ENCODE results near the gene CYP27B1. TPM values are rescaled to one million over a fixed set of nuclear protein-coding genes. Genes with fewer than 3 reads are reported as not detected.

CYP27B1 gene
- total RNA-seq, 1 donor from 2014 or later: 2.0 TPM

GRCh38 chr12:57732726-57733593 is 33.9 kb downstream of the CYP27B1 start:
- Histone ChIP-seq H3K9me3 (no peaks in the 10 kb centered on the region), H3K27me3 (peaks cover 35% of the 10 kb centered on the region), H3K27ac (no peak overlapping the region), H3K4me1 (no peaks in the 10 kb centered on the region), H3K36me3 (no peaks in the 10 kb centered on the region), H3K4me3 (no peak overlapping the region)
- no peak for TF ChIP-seq CTCF (IDR thresholded peaks at IDR 0.05)
- DNase-seq (no peak), ATAC-seq (no peak)
- intact Hi-C loops (cut with DNase I): no loop called here

GRCh38 chr12:57732270-57732669 is 34.6 kb downstream of the CYP27B1 start:
- no peaks in the 10 kb centered on the region for H3K36me3 ChIP-seq
- no peaks in the 10 kb centered on the region for H3K9me3 ChIP-seq
- no peak overlapping the region for H3K4me3 ChIP-seq
- H3K4me1 ChIP-seq: no peaks in the 10 kb centered on the region
- ATAC-seq (no peak), DNase-seq (no peak)
- intact Hi-C loops (cut with DNase I): no loop called here
- H3K27ac ChIP-seq: no peak overlapping the region
- H3K27me3 ChIP-seq: peaks cover 28% of the 10 kb centered on the region
- no peak for TF ChIP-seq CTCF (IDR thresholded peaks at IDR 0.05)

- Histone ChIP-seq H3K4me3 (no peak overlapping the region), H3K27ac (no peak overlapping the region), H3K9me3 (no peaks in the 10 kb centered on the region), H3K36me3 (no peaks in the 10 kb centered on the region), H3K4me1 (peaks cover 5% of the 10 kb centered on the region), H3K27me3 (peaks cover 21% of the 10 kb centered on the region)
- ATAC-seq: no peak
- intact Hi-C loops (cut with DNase I): no loop called here
- TF ChIP-seq CTCF (IDR thresholded peaks at IDR 0.05): no peak
- no peak for DNase-seq
Measured at GRCh38 chr12:57731411-57732080, 35.3 kb downstream of the CYP27B1 start.

GRCh38 chr12:57730336-57731067 is 36.4 kb downstream of the CYP27B1 start:
- intact Hi-C loops (cut with DNase I): no loop called here
- Histone ChIP-seq H3K4me1 (peaks cover 5% of the 10 kb centered on the region), H3K36me3 (no peaks in the 10 kb centered on the region)

More at GRCh38 chr12:57730336-57731067, 36.4 kb downstream of the CYP27B1 start:
- Histone ChIP-seq H3K9me3 (no peaks in the 10 kb centered on the region), H3K27ac (no peak overlapping the region), H3K4me3 (no peak overlapping the region), H3K27me3 (peaks cover 12% of the 10 kb centered on the region)
- DNase-seq: no peak
- ATAC-seq: no peak
- TF ChIP-seq CTCF (IDR thresholded peaks at IDR 0.05): no peak

Data from upper lobe of right lung (tissue), 1 donor.